ENCODE data around the gene CACNA2D3.

GRCh38 chr3:54527953-54528352 lies 405.6 kb downstream of the CACNA2D3 start:
- TF ChIP-seq CTCF (IDR thresholded peaks at IDR 0.05) = no peak
- no peak for TF ChIP-seq POLR2A (IDR thresholded peaks at IDR 0.05)
- TF ChIP-seq POLR2AphosphoS5 (IDR thresholded peaks at IDR 0.05) = no peak
- no peak for TF ChIP-seq EP300 (IDR thresholded peaks at IDR 0.05; ENCODE audit: low read depth)

All from transverse colon (tissue), 4 donors.